Hematopoietic multipotent progenitor cell treated with erythropoietin and hydrocortisone succinate and interleukin-3 and kit ligand, for 8 days (in vitro differentiated cells): Measurements from ENCODE around the gene UTP14A.
A peak's percentile ranks its signal among the peaks of the same experiment; 100 is the strongest.

ENCODE experiments used
- DNase-seq: peaks from one replicate; pipeline ENCODE4 v3.0.0-alpha.2; 2015

Gene UTP14A

GRCh38 chrX:129953881-129954280 is 47.9 kb downstream of the UTP14A start:
- DNase-seq, result no peak

DNA sequence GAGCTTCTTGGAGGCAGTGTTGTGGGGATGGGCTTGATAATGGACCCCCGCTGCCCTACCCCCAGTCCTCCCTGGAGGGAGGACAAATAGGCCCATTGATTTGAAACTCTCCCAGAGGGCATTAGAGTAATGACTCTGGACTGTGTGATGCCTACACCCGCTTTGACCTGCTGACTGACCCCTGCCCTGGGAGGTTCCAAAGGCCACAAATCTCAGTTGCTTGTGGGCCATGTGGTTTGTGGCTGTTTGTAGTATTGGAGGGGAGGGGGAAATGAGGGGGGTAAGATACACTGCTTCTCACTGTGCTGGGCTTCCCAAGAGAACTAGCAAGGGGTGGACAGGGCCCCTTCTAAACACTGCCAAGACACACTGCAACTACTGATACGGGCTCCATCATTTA is 48.8 kb downstream of the UTP14A start:
- no peak for DNase-seq

GRCh38 chrX:129955682-129956081 is 49.7 kb downstream of the UTP14A start:
- DNase-seq, result no peak

- DNase-seq, result no peak
Measured at GRCh38 chrX:129956145-129956544, 50.2 kb downstream of the UTP14A start.

DNA sequence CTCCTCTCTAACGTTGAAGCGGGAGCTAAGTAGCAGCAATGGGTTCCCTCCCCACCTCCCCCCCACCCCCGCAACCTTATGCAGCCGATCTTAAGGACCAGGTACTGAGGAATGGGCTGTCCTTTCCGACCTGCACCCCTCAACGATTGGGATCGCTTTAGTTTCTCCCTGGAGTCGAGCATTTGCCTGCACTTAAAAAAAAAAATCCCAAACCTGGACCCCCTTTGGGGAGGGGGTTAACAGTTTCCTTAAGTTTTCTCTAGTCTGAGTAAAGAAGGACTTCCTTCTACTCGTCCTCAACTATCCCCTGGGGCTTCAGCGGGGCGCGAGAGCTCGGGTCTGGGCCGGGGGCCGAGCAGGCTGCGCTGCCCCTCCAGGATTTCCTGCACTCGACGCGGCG is 50.8 kb downstream of the UTP14A start:
- DNase-seq, result no peak

- peak; percentile 71 for DNase-seq
Measured at GRCh38 chrX:129957241-129958082, 51.5 kb downstream of the UTP14A start.

GRCh38 chrX:129958083-129958465 is 52.1 kb downstream of the UTP14A start:
- DNase-seq, result no peak

DNA sequence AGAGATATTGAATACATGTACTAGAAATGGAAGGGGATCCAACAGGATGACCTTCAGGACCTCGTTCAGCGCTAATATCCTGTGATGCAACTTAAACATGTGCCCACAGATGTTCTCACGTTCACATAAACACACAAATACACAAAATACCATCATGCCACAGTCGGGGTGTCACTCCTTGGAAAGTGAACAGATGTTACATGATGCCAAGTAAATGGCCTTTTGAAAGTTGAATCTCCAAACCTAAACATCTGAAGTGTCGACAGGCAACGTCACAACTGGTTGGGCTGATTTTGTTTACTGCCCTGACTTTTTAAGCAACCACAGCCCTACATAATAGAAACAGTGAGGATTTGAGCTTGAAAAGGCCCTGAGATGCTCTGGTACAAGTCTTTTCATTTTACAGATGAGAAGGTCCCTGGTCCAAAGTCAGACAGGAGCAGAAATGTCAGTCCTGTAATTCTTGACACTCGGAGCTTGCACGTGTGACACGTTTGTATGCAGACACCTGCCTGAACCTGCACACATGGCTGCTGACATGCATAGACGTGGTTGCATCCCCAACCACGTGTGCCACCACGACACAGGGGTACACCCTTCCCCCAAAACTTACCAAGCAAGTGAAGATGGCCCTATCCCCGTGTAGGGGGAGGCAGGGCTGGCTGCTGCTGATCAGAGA is 53.0 kb downstream of the UTP14A start:
- no peak for DNase-seq

DNA sequence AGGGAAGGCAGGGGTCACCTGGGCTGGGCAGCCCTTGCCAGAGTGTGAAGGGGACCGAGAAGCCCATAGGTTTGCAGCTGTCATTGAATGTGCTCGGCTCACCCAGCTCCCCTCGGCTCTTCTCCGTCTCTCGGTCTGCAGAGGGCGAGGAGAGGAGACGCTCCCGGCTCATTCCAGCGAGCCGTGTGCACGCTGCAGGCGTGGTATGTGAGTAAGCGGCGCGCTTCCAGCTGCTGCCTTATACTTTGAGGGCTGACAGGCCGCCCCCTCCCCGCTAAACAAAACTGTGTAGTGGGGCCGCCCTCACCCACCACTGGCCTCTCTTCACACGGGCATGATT is 53.5 kb downstream of the UTP14A start:
- no peak for DNase-seq

DNA sequence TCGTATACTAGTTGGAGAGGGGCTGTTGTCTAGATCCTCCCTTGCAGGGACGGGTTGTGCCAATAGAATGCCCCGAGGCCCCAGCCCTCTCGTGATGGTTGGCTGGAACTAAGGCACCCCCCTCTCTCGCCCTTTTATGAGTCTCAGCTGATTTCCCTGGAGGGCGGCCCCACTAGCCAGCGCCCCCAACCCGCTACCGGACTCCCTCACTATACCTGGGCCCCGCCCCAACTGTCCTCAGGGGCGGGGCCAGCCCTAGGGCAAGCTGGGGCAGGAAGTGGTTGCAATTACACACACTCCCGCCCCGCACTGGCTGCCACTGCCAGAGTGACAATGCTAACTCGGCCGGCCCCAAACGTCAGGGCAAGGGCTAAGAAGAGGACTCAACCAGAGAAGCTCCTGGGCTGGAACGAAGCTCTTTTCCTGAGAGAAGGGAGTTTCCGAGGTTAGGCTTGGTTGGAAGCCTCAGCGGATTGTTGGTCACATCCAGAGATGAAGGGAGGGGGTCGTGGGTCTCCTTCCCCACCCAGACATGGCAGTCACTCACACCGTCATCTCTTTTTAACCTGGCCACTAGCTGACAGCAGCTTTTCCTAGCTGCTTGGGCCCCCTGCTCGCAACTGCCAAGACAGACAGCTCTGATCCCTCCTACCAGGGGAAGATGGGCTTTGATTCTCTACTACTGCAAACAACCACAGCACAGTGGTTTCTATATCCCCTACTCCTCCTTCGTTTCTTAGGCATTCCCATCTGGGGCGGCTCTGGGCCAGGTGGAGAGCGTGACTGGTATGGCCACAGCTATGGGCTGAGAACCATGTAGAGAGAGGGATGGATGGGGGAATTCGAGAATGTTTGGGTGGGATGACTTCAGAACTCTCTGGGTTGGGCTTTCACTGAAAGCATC is 55.5 kb downstream of the UTP14A start:
- peak; percentile 82 for DNase-seq

DNA sequence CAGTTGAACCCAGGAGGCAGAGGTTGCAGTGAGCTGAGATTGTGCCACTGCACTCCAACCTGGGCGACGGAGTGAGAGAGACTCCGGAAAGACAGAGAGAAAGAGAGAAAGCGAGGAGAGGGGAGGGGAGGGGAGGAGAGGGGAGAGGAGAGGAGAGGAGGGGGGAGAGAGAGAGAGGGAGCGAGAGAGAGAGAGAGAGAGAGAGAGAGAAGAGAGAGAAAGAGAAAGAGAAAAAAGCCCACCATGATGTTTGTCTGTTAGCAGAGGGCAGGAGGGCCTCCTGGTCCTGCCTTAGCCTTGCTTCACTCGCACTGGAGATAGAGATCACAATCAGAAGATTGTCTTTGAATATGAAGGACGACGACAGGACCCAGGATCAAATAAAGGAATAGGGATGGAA is 57.8 kb downstream of the UTP14A start:
- DNase-seq, result no peak

DNA sequence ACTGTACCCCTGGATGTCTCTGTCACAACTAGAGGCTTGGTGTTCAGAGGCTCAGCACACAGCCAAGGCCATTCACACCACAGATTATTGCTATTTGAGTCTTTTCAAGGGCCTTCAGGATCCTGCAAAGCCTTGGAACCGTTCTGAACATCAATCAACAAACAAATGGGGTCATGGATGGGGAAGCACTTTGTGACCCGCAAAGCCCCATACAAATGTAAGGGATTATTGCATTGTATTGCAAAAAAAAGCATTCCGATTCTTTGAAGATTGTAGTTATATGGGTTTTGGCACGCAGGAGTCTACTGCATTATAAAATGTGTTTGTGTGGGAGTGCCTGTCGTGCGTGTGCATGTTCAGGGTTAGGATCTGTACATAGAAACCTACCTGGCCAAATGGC is 59.2 kb downstream of the UTP14A start:
- DNase-seq, result no peak

GRCh38 chrX:129968968-129969367 is 63.0 kb downstream of the UTP14A start:
- DNase-seq, result no peak

DNA sequence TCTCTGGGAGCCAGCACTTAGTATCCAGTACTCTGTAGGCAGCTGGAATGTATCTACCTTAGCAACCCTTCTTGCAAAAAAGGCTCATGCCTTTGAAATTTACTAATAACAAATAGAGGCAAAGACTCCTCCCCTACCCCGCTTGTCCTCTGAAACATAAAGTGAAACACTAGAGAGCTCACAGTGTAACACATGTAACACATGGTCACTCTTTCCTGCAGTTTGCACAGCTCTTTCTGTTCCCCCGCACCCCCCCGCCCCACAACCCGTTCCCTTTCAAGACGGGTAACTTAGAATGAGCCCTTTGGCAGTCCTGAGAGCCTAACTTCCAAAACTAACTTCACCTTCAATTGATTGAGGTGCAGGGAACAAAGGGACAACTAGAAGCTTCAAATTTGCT is 70.5 kb downstream of the UTP14A start:
- no peak for DNase-seq
